Loucy (cell line): ENCODE measurements around the gene CNTF.

Experiments used
- CTCF ChIP-seq: fragments of 200-600 bp; sonication (generic); conservative IDR thresholded peaks from 2 replicates; pipeline ENCODE4 v1.5.1; 2014; ENCODE audit warnings: mild to moderate bottlenecking, antibody characterized with exemption, low read length
- EZH2phosphoT487 ChIP-seq: fragments of 200-600 bp; IDR thresholded peaks from 2 replicates; pipeline ENCODE4 v1.6.1; 2018; ENCODE audit warnings: antibody characterized with exemption, mild to moderate bottlenecking, moderate library complexity, borderline replicate concordance

DNA sequence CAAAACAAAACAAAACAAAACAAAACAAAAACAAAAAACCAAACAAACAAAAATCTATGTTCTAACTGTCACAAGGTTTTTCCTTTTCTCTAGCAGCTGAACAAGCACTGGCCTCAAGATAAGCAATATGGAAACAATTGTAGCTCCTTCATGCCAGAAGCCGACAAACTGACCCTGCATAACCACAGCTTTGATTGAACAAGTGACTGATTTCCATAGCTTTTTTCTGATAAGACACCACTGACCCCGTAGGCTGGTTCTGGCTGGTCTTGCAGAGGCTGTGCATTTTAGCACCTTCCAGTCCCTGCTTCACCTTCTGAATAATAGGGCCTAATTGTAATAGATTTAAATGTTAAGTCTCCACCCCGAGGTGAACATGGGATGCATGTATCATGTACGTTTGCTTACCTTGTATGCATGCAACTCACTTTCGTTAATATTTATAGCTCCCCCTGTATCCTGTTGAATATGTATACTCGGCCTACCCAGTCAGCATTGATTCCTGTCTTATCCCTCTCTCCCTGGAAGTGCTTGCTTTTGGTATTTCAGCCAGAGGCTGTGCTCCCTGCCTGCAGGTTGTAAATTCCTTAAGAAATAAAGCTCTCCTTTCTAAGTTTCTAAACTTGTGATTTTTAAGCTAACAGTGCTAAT lies 49.6 kb downstream of the CNTF start:
- no peak for TF ChIP-seq CTCF
- no peak for TF ChIP-seq EZH2phosphoT487
